OCI-LY1 (cell line): Measurements from ENCODE around the gene PEX6.
A peak's percentile ranks its signal among the peaks of the same experiment; 100 is the strongest.

Experiments used
- H2AFZ ChIP-seq: fragments of 200-600 bp; sonication (generic), shearing (Covaris generic); 2 replicates; pipeline ENCODE4 v1.6.0; 2014; ENCODE audit warnings: antibody characterized with exemption, mild to moderate bottlenecking, low read length
- H3F3A ChIP-seq: fragments of 200-600 bp; sonication (generic), shearing (Covaris generic); 2 replicates; pipeline ENCODE4 v1.6.0; 2014; ENCODE audit warnings: mild to moderate bottlenecking, antibody characterized with exemption, low read length, moderate library complexity; ENCODE audit not compliant: insufficient read depth
- H3K27ac ChIP-seq: fragments of 200-600 bp; sonication (generic); 2 replicates; pipeline ENCODE4 v1.5.1; 2014; ENCODE audit warnings: low read length, mixed run types, mild to moderate bottlenecking, low read depth; ENCODE audit not compliant: poor library complexity, severe bottlenecking
- H3K27me3 ChIP-seq: fragments of 200-600 bp; sonication (generic); 2 replicates; pipeline ENCODE4 v1.6.0; 2014; ENCODE audit warnings: antibody characterized with exemption, mild to moderate bottlenecking, low read length, moderate library complexity; ENCODE audit not compliant: insufficient read depth
- H3K36me3 ChIP-seq: fragments of 200-600 bp; sonication (generic); 2 replicates; pipeline ENCODE4 v1.6.1; 2014; ENCODE audit warnings: mild to moderate bottlenecking, antibody characterized with exemption, low read length, moderate library complexity, mixed read lengths; ENCODE audit not compliant: insufficient read depth
- H3K4me1 ChIP-seq: fragments of 200-600 bp; sonication (generic); 2 replicates; pipeline ENCODE4 v1.5.1; 2014; ENCODE audit warnings: mild to moderate bottlenecking, low read length, moderate library complexity; ENCODE audit not compliant: insufficient read depth, severe bottlenecking
- H3K4me2 ChIP-seq: fragments of 200-600 bp; sonication (generic), shearing (Covaris generic); 2 replicates; pipeline ENCODE4 v1.6.1; 2014; ENCODE audit warnings: low read length
- H3K4me3 ChIP-seq: fragments of 200-600 bp; sonication (generic); 2 replicates; pipeline ENCODE4 v1.5.1; 2014; ENCODE audit warnings: low read length, low read depth, mild to moderate bottlenecking, mixed read lengths; ENCODE audit not compliant: poor library complexity, severe bottlenecking
- H3K79me2 ChIP-seq: fragments of 200-600 bp; shearing (Covaris generic); 2 replicates; pipeline ENCODE4 v1.6.1; 2016; ENCODE audit warnings: mixed run types, low read length, mixed read lengths; ENCODE audit not compliant: insufficient read depth
- H3K9ac ChIP-seq: fragments of 200-600 bp; sonication (generic), shearing (Covaris generic); 2 replicates; pipeline ENCODE4 v1.6.1; 2014; ENCODE audit warnings: mild to moderate bottlenecking, low read length, mixed read lengths
- H3K9me2 ChIP-seq: fragments of 200-600 bp; sonication (generic), shearing (Covaris generic); 2 replicates; pipeline ENCODE4 v1.6.1; 2014; ENCODE audit warnings: low read depth, mild to moderate bottlenecking, low read length, mixed read lengths
- H3K9me3 ChIP-seq: fragments of 200-600 bp; shearing (Covaris generic); 2 replicates; pipeline ENCODE4 v1.6.1; 2014; ENCODE audit warnings: low read length, mixed read lengths
- H4K20me1 ChIP-seq: fragments of 200-600 bp; sonication (generic), shearing (Covaris generic); 2 replicates; pipeline ENCODE4 v1.6.0; 2016; ENCODE audit warnings: mild to moderate bottlenecking, low read length; ENCODE audit not compliant: insufficient read depth
- CTCF ChIP-seq: fragments of 200-600 bp; sonication (generic), shearing (Covaris generic); IDR thresholded peaks from 2 replicates; pipeline ENCODE4 v1.5.1; 2017; ENCODE audit warnings: mild to moderate bottlenecking, antibody characterized with exemption, low read length, moderate library complexity, mixed read lengths
- EZH2 ChIP-seq: fragments of 200-600 bp; sonication (generic), shearing (Covaris generic); IDR thresholded peaks from 2 replicates; pipeline ENCODE4 v1.8.0; 2017; ENCODE audit warnings: borderline replicate concordance, mixed run types, mild to moderate bottlenecking, antibody characterized with exemption, low read length, moderate library complexity, mixed read lengths

Gene PEX6

DNA sequence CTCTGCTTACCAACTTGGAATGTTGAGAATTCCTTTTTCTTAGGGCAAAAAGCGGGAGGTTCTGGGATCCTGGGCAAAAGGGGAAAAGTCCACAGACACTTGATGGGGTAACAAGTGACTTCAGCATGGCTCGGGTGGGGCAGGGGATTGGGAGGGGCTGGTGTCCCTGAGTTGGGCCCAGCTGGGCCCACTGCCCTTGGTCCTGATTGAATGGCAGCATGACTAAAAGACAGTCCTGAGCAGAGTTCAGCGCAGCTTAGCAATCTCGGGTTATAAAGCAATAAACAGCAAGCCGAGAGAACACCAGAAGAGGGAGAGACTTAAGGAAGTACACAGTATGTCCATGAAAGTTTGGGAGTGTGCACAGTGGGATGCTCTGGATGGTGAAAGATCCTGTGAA, 10.9 kb upstream of the PEX6 start:
- Histone ChIP-seq H4K20me1 (no peaks in the 10 kb centered on the region), H3K4me1 (peaks cover 27% of the 10 kb centered on the region), H3K27me3 (no peaks in the 10 kb centered on the region), H2AFZ (no peak overlapping the region), H3K9me3 (no peaks in the 10 kb centered on the region), H3K4me3 (no peak overlapping the region), H3K36me3 (peaks cover 47% of the 10 kb centered on the region), H3F3A (no peaks in the 10 kb centered on the region), H3K9ac (no peak overlapping the region), H3K27ac (no peak overlapping the region), H3K79me2 (peaks cover 6% of the 10 kb centered on the region), H3K4me2 (no peak overlapping the region), H3K9me2 (no peaks in the 10 kb centered on the region)
- TF ChIP-seq CTCF: no peak
- TF ChIP-seq EZH2: no peak

DNA sequence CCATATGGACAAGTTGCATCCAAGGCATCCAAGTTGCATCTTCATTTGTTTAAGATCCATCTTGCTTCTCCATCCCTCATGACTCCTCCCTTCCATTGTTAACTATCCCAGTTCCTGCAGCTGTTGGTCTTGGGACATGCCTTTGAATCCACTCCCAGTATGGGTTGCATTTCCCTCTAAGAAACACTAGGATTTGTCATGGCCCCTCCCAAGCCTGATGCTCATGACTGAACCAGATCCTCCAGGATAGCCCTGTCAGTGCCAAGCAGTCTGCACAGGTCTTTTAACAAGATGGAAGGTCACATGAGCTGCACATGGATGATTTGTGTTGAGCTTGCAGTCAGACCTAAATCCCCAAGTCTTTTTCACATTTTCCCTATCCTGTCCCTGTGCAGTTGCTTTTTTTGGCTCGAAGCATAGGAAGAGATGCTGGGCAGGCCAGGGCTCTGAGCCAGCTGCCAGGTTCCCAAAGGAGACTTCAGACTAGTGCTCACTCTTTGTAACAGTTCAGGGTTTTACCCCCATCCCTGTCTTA, 9.6 kb upstream of the PEX6 start:
- Histone ChIP-seq H3K27me3 (no peaks in the 10 kb centered on the region), H3K4me3 (no peak overlapping the region), H3K79me2 (peaks cover 6% of the 10 kb centered on the region), H3K4me2 (no peak overlapping the region), H3K27ac (no peak overlapping the region), H3K9ac (no peak overlapping the region), H3K9me3 (no peaks in the 10 kb centered on the region), H2AFZ (no peak overlapping the region), H4K20me1 (no peaks in the 10 kb centered on the region), H3K4me1 (peaks cover 32% of the 10 kb centered on the region), H3K36me3 (peaks cover 44% of the 10 kb centered on the region), H3F3A (no peaks in the 10 kb centered on the region), H3K9me2 (no peaks in the 10 kb centered on the region)
- TF ChIP-seq CTCF (no peak), EZH2 (no peak)

DNA sequence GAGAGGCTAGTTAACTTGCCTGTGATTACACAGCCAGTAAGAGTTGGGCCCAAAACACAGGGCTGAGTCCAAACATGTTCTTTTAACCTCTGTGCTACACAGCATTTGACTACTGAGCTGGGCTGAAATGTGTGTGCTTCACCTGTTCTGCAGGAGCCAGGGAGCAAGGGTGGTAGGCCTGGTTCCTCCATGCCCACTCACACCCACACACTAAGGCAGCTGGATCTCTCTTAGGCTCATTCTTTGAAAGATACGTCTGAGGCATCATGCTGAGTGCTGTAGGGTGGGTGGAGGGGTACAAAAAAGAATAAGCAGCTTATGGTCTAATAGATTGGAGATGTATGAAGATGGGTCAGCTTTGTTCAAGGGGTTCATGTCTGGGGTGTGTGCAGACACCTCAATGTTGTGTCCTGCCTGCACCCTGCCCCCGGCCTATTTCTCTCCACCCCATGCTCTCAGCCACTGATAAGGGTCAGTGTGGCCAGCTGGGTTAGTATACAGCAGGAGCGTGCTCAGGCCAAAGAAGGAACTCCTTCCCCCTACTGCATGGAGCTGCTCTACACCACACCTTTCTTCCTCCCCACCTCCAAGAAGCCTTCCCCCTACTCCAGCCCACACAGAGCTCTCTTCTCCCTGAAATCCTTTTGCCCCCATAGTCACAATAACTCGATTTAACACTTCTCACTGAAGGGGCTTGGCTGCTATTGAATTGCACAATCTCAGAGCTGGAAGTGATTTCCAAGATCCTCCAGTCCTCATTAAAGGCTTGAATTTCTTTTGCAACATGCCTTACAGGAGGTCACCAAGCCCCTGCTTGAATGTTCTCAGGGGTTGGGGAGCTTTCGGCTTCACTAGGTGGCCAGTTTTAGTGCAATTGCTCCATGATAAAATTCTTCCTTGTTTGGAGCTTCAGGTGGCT, 8.8 kb upstream of the PEX6 start:
- H3K9me3 ChIP-seq: no peaks in the 10 kb centered on the region
- H2AFZ ChIP-seq: no peak overlapping the region
- H3K79me2 ChIP-seq: peaks cover 6% of the 10 kb centered on the region
- no peaks in the 10 kb centered on the region for H4K20me1 ChIP-seq
- peaks cover 40% of the 10 kb centered on the region for H3K36me3 ChIP-seq
- H3F3A ChIP-seq: no peaks in the 10 kb centered on the region
- H3K9me2 ChIP-seq: no peaks in the 10 kb centered on the region
- no peaks in the 10 kb centered on the region for H3K27me3 ChIP-seq
- no peak overlapping the region for H3K27ac ChIP-seq
- H3K4me3 ChIP-seq: peak overlapping the region; percentile 7
- TF ChIP-seq EZH2: no peak
- TF ChIP-seq CTCF: no peak
- peak overlapping the region; percentile 88 for H3K4me2 ChIP-seq
- H3K9ac ChIP-seq: peak overlapping the region; percentile 24; the same call in 1 of the 2 replicates
- H3K4me1 ChIP-seq: peaks cover 33% of the 10 kb centered on the region
